HepG2 (cell line): ENCODE results near the gene CYP26A1. TPM values are rescaled to one million over a fixed set of nuclear protein-coding genes. Genes with fewer than 3 reads are reported as not detected.
A peak's percentile ranks its signal among the peaks of the same experiment; 100 is the strongest.

Experiments
- AKAP8 ChIP-seq: sonication (generic); formaldehyde crosslinking; IDR thresholded peaks from 2 replicates; pipeline ENCODE4 v1.5.1; 2020; ENCODE audit warnings: mild to moderate bottlenecking, missing genetic modification reagents
- ARID2 ChIP-seq: sonication (generic); formaldehyde crosslinking; IDR thresholded peaks from 2 replicates; pipeline ENCODE4 v1.8.1; 2022; ENCODE audit warnings: mild to moderate bottlenecking, missing genetic modification reagents, borderline replicate concordance
- CEBPB ChIP-seq: IDR thresholded peaks from 2 replicates; pipeline ENCODE4 v1.6.1; 2011; ENCODE audit warnings: low read depth, low read length, improper control_type of control experiment, borderline replicate concordance
- DNMT3B ChIP-seq: conservative IDR thresholded peaks from 2 replicates; pipeline ENCODE4 v1.6.1; 2016; ENCODE audit warnings: missing biosample characterization, control low read depth
- GATAD2A ChIP-seq: IDR thresholded peaks from 2 replicates; pipeline ENCODE4 v1.6.1; 2016
- MXD4 ChIP-seq: IDR thresholded peaks from 2 replicates; pipeline ENCODE4 v1.6.1; 2016; ENCODE audit warnings: mild to moderate bottlenecking, missing biosample characterization, missing genetic modification reagents
- NR3C1 ChIP-seq: sonication (generic); formaldehyde crosslinking; IDR thresholded peaks from 2 replicates; pipeline ENCODE4 v1.4.0; 2020; ENCODE audit warnings: missing genetic modification reagents
- SMC3 ChIP-seq: IDR thresholded peaks from 2 replicates; pipeline ENCODE4 v1.6.1; 2011; ENCODE audit warnings: low read length, improper control_type of control experiment
- TEAD3 ChIP-seq: optimal IDR thresholded peaks from 2 replicates; pipeline ENCODE3; 2016; ENCODE audit warnings: borderline replicate concordance
- ZBTB1 ChIP-seq: sonication (generic); formaldehyde crosslinking; IDR thresholded peaks from 2 replicates; pipeline ENCODE4 v1.4.0; 2020; ENCODE audit warnings: missing genetic modification reagents, borderline replicate concordance
- ZFY ChIP-seq: sonication (generic); formaldehyde crosslinking; IDR thresholded peaks from 2 replicates; pipeline ENCODE4 v1.4.0; 2020; ENCODE audit warnings: missing genetic modification reagents
- ZMYM3 ChIP-seq: sonication (generic); formaldehyde crosslinking; IDR thresholded peaks from 2 replicates; pipeline ENCODE4 v1.5.1; 2020; ENCODE audit warnings: mild to moderate bottlenecking, missing genetic modification reagents
- ZNF234 ChIP-seq: sonication (generic); formaldehyde crosslinking; conservative IDR thresholded peaks from 2 replicates; pipeline ENCODE4 v1.5.1; 2020; ENCODE audit warnings: mild to moderate bottlenecking, missing genetic modification reagents
- ZNF331 ChIP-seq: sonication (generic); formaldehyde crosslinking; IDR thresholded peaks from 2 replicates; pipeline ENCODE4 v1.4.0; 2020; ENCODE audit warnings: missing genetic modification reagents
- ZNF431 ChIP-seq: sonication (generic); formaldehyde crosslinking; IDR thresholded peaks from 2 replicates; pipeline ENCODE4 v1.9.0; 2022; ENCODE audit warnings: missing genetic modification reagents, low read depth, mild to moderate bottlenecking, borderline replicate concordance
- ZNF451 ChIP-seq: sonication (generic); formaldehyde crosslinking; IDR thresholded peaks from 2 replicates; pipeline ENCODE4 v1.5.0; 2020; ENCODE audit warnings: mild to moderate bottlenecking, missing genetic modification reagents
- ZNF605 ChIP-seq: sonication (generic); formaldehyde crosslinking; IDR thresholded peaks from 2 replicates; pipeline ENCODE4 v1.8.0; 2022; ENCODE audit warnings: mild to moderate bottlenecking, missing genetic modification reagents
- ZNF629 ChIP-seq: sonication (generic); formaldehyde crosslinking; conservative IDR thresholded peaks from 2 replicates; pipeline ENCODE4 v1.5.0; 2020; ENCODE audit warnings: missing genetic modification reagents
- polyA plus RNA-seq, 8 experiments: library from polyadenylated mRNA; depleted of rRNA in 3 of 8; stranded (reverse) in 7 of 8; unstranded in 1 of 8; fragments of >200 nt; fragmentation: Illumina TruSeq in 4 of 8; extraction: Trizol in 4 of 8; gene quantifications; 2 replicates each; pipeline versions ENCODE4 v1.2.1 to v1.2.3, GENCODE V29; 2011 to 2016; ENCODE audit warnings: low read depth in 4 of 8, missing spikeins in 1 of 8, mixed read lengths in 1 of 8; ENCODE audit not compliant: insufficient read depth in 1 of 8
- total RNA-seq, 5 experiments: library from RNA; depleted of rRNA; stranded (reverse); fragments of >200 nt; fragmentation: Illumina TruSeq; extraction: Trizol; gene quantifications; 2 replicates each; pipeline ENCODE4 v1.2.3, GENCODE V29; 2016; ENCODE audit warnings: low read depth in 1 of 5
- TF ChIP-seq, protein P1 (sequence below): sonication (generic); formaldehyde crosslinking; IDR thresholded peaks from 2 replicates; pipeline ENCODE4 v1.4.0; 2020; ENCODE audit warnings: missing genetic modification reagents, low read depth, mild to moderate bottlenecking, borderline replicate concordance
- TF ChIP-seq, protein P2 (sequence below): sonication (generic); formaldehyde crosslinking; IDR thresholded peaks from 2 replicates; pipeline ENCODE4 v1.4.0; 2020; ENCODE audit warnings: missing genetic modification reagents
- TF ChIP-seq, protein P3 (sequence below): sonication (generic); formaldehyde crosslinking; IDR thresholded peaks from 2 replicates; pipeline ENCODE4 v1.5.1; 2020; ENCODE audit warnings: missing genetic modification reagents, mild to moderate bottlenecking, borderline replicate concordance
- TF ChIP-seq, protein P4 (sequence below): sonication (generic); formaldehyde crosslinking; conservative IDR thresholded peaks from 2 replicates; pipeline ENCODE4 v1.4.0; 2020; ENCODE audit warnings: missing genetic modification reagents
- TF ChIP-seq, protein P5 (sequence below): sonication (generic); formaldehyde crosslinking; IDR thresholded peaks from 2 replicates; pipeline ENCODE4 v1.4.0; 2020; ENCODE audit warnings: mild to moderate bottlenecking, missing genetic modification reagents

Gene CYP26A1
- total and polyA plus RNA-seq, 2 of the 13 experiments (the other 11 are each of a cell fraction or from before 2014, with no cell fraction given): 0.15 TPM; not detected in 1

DNA sequence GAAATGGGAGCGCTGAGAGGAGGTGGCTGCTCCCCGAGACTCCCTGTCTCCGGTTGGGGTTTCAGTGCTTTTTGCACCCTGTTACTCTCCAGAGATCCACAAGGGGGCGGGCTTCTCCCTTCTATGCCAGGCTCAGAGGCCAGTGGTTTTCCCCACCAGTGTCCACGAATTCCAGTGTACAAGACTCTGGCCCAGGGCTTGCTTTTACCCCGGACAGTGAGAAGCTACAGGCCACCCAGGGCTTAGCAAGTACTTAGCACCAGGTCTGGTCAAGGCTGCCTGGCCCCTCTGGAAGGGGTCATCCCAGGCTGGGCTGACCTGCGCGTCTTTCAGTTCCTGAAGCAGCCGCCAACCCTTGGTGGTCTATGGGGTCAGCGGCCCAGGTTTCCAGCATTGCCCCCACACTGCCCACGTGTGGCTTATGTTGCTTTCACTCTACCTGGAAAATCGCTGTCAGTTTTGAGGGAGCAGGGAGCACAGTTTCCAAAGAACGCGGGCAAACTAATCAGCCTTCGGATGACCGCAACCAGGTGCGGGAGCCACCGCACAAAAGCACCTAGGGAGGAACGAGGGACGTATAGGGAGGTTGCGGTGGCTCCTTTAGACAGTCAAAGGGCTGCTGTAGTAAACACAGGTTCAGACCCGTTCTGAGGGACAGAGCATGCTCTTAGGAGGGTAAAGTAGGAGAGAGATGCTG is 6.8 kb downstream of the CYP26A1 start (continued):
- TF ChIP-seq, protein P1, sequence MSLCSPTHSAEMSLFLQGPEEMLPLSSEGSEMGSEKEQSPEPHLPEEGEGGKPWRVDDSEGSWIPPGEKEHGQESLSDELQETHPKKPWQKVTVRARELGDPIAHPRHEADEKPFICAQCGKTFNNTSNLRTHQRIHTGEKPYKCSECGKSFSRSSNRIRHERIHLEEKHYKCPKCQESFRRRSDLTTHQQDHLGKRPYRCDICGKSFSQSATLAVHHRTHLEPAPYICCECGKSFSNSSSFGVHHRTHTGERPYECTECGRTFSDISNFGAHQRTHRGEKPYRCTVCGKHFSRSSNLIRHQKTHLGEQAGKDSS: no peak
- no peak for TF ChIP-seq ZBTB1 (CRISPR knock-in tag)
- no peak for TF ChIP-seq NR3C1 (CRISPR knock-in tag)
- no peak for TF ChIP-seq MXD4 (CRISPR knock-in tag)
- no peak for TF ChIP-seq ZNF234 (CRISPR knock-in tag)
- no peak for TF ChIP-seq AKAP8 (CRISPR knock-in tag)
- no peak for TF ChIP-seq ARID2 (CRISPR knock-in tag)
- TF ChIP-seq, protein P2, sequence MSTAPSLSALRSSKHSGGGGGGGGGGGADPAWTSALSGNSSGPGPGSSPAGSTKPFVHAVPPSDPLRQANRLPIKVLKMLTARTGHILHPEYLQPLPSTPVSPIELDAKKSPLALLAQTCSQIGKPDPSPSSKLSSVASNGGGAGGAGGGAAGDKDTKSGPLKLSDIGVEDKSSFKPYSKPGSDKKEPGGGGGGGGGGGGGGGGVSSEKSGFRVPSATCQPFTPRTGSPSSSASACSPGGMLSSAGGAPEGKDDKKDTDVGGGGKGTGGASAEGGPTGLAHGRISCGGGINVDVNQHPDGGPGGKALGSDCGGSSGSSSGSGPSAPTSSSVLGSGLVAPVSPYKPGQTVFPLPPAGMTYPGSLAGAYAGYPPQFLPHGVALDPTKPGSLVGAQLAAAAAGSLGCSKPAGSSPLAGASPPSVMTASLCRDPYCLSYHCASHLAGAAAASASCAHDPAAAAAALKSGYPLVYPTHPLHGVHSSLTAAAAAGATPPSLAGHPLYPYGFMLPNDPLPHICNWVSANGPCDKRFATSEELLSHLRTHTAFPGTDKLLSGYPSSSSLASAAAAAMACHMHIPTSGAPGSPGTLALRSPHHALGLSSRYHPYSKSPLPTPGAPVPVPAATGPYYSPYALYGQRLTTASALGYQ (CRISPR knock-in tag): no peak
- TF ChIP-seq ZMYM3 (CRISPR knock-in tag): no peak
- peak; percentile 13 for TF ChIP-seq TEAD3 (CRISPR knock-in tag)
- TF ChIP-seq ZFY: no peak
- TF ChIP-seq, protein P3, sequence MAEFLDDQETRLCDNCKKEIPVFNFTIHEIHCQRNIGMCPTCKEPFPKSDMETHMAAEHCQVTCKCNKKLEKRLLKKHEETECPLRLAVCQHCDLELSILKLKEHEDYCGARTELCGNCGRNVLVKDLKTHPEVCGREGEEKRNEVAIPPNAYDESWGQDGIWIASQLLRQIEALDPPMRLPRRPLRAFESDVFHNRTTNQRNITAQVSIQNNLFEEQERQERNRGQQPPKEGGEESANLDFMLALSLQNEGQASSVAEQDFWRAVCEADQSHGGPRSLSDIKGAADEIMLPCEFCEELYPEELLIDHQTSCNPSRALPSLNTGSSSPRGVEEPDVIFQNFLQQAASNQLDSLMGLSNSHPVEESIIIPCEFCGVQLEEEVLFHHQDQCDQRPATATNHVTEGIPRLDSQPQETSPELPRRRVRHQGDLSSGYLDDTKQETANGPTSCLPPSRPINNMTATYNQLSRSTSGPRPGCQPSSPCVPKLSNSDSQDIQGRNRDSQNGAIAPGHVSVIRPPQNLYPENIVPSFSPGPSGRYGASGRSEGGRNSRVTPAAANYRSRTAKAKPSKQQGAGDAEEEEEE: no peak
- TF ChIP-seq, protein P4, sequence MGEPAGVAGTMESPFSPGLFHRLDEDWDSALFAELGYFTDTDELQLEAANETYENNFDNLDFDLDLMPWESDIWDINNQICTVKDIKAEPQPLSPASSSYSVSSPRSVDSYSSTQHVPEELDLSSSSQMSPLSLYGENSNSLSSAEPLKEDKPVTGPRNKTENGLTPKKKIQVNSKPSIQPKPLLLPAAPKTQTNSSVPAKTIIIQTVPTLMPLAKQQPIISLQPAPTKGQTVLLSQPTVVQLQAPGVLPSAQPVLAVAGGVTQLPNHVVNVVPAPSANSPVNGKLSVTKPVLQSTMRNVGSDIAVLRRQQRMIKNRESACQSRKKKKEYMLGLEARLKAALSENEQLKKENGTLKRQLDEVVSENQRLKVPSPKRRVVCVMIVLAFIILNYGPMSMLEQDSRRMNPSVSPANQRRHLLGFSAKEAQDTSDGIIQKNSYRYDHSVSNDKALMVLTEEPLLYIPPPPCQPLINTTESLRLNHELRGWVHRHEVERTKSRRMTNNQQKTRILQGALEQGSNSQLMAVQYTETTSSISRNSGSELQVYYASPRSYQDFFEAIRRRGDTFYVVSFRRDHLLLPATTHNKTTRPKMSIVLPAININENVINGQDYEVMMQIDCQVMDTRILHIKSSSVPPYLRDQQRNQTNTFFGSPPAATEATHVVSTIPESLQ (CRISPR knock-in tag): no peak
- TF ChIP-seq ZNF331: no peak
- TF ChIP-seq ZNF451 (CRISPR knock-in tag): no peak
- TF ChIP-seq GATAD2A (CRISPR knock-in tag): no peak
- TF ChIP-seq ZNF431: no peak
- TF ChIP-seq CEBPB: no peak
- TF ChIP-seq, protein P5, sequence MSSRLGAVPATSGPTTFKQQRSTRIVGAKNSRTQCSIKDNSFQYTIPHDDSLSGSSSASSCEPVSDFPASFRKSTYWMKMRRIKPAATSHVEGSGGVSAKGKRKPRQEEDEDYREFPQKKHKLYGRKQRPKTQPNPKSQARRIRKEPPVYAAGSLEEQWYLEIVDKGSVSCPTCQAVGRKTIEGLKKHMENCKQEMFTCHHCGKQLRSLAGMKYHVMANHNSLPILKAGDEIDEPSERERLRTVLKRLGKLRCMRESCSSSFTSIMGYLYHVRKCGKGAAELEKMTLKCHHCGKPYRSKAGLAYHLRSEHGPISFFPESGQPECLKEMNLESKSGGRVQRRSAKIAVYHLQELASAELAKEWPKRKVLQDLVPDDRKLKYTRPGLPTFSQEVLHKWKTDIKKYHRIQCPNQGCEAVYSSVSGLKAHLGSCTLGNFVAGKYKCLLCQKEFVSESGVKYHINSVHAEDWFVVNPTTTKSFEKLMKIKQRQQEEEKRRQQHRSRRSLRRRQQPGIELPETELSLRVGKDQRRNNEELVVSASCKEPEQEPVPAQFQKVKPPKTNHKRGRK (CRISPR knock-in tag): no peak
- TF ChIP-seq ZNF629 (CRISPR knock-in tag): no peak
- TF ChIP-seq SMC3: peak; percentile 83
- no peak for TF ChIP-seq DNMT3B (CRISPR knock-in tag)
- no peak for TF ChIP-seq ZNF605
